BJ (cell line): Measurements from ENCODE around the gene PTTG1. TPM values are rescaled to one million over a fixed set of nuclear protein-coding genes. Genes with fewer than 3 reads are reported as not detected.

Experiments used
- CTCF ChIA-PET: fragments of 350-600 bp; formaldehyde crosslinking; extraction: SDS; loops from one replicate; lab custom pipeline; 2021; ENCODE audit warnings: antibody characterized with exemption, inconsistent platforms; lab: Yijun Ruan, JAX
- POLR2A ChIA-PET: fragments of 300-600 bp; sonication (Branson Sonifier 250); formaldehyde crosslinking; extraction: SDS; loops from one replicate; lab custom pipeline; 2021; ENCODE audit warnings: antibody characterized with exemption; lab: Charles Lee
- DNase-seq: peaks from one replicate; pipeline ENCODE4 v3.0.0-alpha.2; 2011; ENCODE audit warnings: low read depth
- H3K27me3 ChIP-seq: 2 replicates; pipeline ENCODE4 v1.6.0; 2011; ENCODE audit warnings: low read length; ENCODE audit not compliant: control insufficient read depth, insufficient read depth
- H3K36me3 ChIP-seq: 2 replicates; pipeline ENCODE4 v1.5.1; 2011; ENCODE audit warnings: low read length; ENCODE audit not compliant: control insufficient read depth, insufficient read depth
- H3K4me3 ChIP-seq: 2 replicates; pipeline ENCODE4 v1.5.1; 2011; ENCODE audit warnings: low read depth, mild to moderate bottlenecking, control low read depth, low read length
- CTCF ChIP-seq: IDR thresholded peaks from 2 replicates; pipeline ENCODE4 v1.5.1; 2011; ENCODE audit warnings: low read depth, mild to moderate bottlenecking, control low read depth, inconsistent platforms, low read length, moderate library complexity; ENCODE audit not compliant: insufficient read depth
- polyA plus RNA-seq: library from polyadenylated mRNA; depleted of rRNA; stranded (reverse); fragments of >200 nt; gene quantifications from 2 replicates; pipeline ENCODE4 v1.2.3, GENCODE V29; 2011

Gene PTTG1
- polyA plus RNA-seq, 1 experiment: 59.3 TPM

- Histone ChIP-seq H3K36me3 (no peaks in the 10 kb centered on the region), H3K27me3 (peaks cover 3% of the 10 kb centered on the region; the same call in 1 of the 2 replicates), H3K4me3 (peak overlapping the region; percentile 47)
- DNase-seq: no peak
- ChIA-PET CTCF (interaction anchor here (0.6 to 5.9 kb wide), 22 partner anchors 10 to 1086 kb away, joined by 3 to 108 read pairs (median 10); partner anchors contain the start of genes PTTG1 and SLU7), POLR2A (no interaction called here)
- TF ChIP-seq CTCF: peak; percentile 91
Observed at GRCh38 chr5:160438316-160439204, 16.9 kb downstream of the PTTG1 start.

GRCh38 chr5:160439205-160439600 lies 17.5 kb downstream of the PTTG1 start:
- no peak for DNase-seq
- Histone ChIP-seq H3K36me3 (no peaks in the 10 kb centered on the region), H3K4me3 (peak overlapping the region; percentile 47), H3K27me3 (peaks cover 3% of the 10 kb centered on the region; the same call in 1 of the 2 replicates)
- ChIA-PET CTCF (interaction anchor here (0.6 to 5.9 kb wide), 18 partner anchors 9 to 1087 kb away, joined by 3 to 108 read pairs (median 14); partner anchors contain the start of genes PTTG1 and SLU7), POLR2A (no interaction called here)
- peak; percentile 93 for TF ChIP-seq CTCF

- Histone ChIP-seq H3K27me3 (peaks cover 3% of the 10 kb centered on the region; the same call in 1 of the 2 replicates), H3K36me3 (no peaks in the 10 kb centered on the region), H3K4me3 (no peak overlapping the region)
- DNase-seq: no peak
- POLR2A ChIA-PET: no interaction called here
- TF ChIP-seq CTCF: no peak
- CTCF ChIA-PET: interaction anchor here (0.9 to 5.9 kb wide), 5 partner anchors 12 to 67 kb away, joined by 3 to 108 read pairs (median 33); partner anchors contain the start of gene PTTG1
Observed at GRCh38 chr5:160441311-160441781, 19.7 kb downstream of the PTTG1 start.

GRCh38 chr5:160442824-160443431 lies 21.3 kb downstream of the PTTG1 start:
- ChIA-PET POLR2A (no interaction called here), CTCF (interaction anchor here (5.9 kb wide), 1 partner anchor 17 kb away, joined by 108 read pairs; the partner anchor contains the start of gene PTTG1)
- DNase-seq: no peak
- Histone ChIP-seq H3K27me3 (peaks cover 3% of the 10 kb centered on the region; the same call in 1 of the 2 replicates), H3K4me3 (no peak overlapping the region), H3K36me3 (no peaks in the 10 kb centered on the region)
- no peak for TF ChIP-seq CTCF

- DNase-seq: no peak
- H3K27me3 ChIP-seq: peaks cover 3% of the 10 kb centered on the region; the same call in 1 of the 2 replicates
- no peak overlapping the region for H3K4me3 ChIP-seq
- H3K36me3 ChIP-seq: no peaks in the 10 kb centered on the region
- ChIA-PET POLR2A (no interaction called here), CTCF (no interaction called here)
- no peak for TF ChIP-seq CTCF
Observed at GRCh38 chr5:160444407-160444806, 22.8 kb downstream of the PTTG1 start.
